ENCODE results near the gene SORL1.

GRCh38 chr11:121672630-121673487 lies 220.7 kb downstream of the SORL1 start:
- TF ChIP-seq POLR2A (IDR thresholded peaks at IDR 0.05) (no peak), POLR2AphosphoS5 (IDR thresholded peaks at IDR 0.05) (peak in 3 of 4 donors; percentile 46 to 52 (median 49)), CTCF (IDR thresholded peaks at IDR 0.05) (no peak), EP300 (IDR thresholded peaks at IDR 0.05) (peak in 1 of 4 donors; percentile 14)
